CD4-positive, alpha-beta T cell treated with Interferon alpha-2 for 1 hour (primary cell): Measurements from ENCODE around the gene PRKAG2.
"Not testable (repeated sequence)": the region's sequence is repeated elsewhere in the genome, so short reads cannot be mapped to it uniquely, and the experiment has no call there.

Experiments used
- DNase-seq, 2 donors: peaks; one replicate each; pipeline ENCODE4 v3.0.0-alpha.2; 2020 to 2022

The PRKAG2 gene

DNA sequence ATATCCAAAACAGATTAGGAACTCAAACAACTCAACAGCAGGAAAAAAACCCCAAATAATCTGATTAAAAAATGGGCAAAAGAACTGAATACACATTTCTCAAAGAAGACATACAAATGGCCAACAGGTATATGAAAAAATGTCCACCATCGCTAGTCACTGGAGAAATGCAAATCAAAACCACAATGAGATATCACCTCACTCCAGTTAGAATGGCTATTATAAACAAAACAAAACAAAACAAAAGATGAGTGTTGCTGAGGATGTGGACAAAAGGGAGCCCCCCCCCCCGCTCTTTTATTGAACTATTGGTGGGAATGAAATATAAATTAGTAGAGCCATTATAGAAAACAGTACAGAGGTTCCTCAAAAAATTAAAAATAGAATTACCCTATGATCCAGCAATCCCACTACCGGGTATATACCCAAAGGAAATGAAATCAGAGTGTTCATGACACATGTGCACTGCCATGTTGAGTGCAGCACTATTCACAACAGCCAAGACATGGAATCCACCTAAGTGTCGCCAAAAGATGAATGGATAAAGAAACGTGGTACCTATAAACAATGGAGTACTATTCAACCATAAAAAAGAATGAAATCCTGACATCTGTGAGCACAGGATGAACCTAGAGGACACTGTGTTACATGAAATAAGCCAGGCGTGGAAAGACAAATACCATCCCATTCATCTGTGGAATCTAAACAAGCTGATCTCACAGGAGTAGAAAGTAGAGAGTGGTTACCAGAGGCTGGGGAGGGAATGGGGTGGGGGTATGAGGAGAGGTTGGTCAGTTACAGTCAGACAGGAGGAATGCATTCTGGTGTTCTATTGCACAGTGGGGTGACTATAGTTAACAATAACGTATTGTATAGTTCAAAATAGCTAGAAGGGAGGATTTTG is 279.1 kb downstream of the PRKAG2 start:
- DNase-seq = no peak

DNA sequence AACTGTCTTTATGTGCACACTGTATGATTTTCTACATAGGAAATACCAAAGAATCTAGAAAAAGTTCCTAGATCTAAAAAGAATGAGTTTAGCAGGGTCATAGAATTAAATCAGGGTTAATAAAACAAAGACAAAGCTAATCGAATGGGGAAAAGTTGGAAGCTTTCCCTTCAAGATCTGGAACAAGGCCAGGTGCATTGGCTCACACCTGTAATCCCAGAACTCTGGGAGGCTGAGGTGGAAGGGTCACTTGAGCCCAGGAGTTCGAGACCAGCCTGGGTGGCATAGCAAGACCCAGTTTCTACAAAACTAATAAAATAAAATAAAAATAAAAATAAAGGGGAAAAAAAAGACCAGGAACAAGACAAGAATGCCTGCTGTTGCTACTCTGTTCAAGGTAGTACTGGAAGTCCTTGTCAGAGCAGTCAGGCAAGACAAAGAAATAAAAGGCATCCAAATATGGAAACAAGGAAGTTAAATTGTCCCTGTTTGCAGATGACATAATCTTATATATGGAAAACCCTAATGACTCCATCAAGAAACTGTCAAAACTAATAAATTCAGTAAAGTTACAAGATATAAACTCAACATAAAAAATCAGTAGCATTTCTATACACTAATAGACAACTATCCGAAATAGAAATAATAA is 281.1 kb downstream of the PRKAG2 start:
- no peak for DNase-seq

GRCh38 chr7:151592868-151593486 is 283.9 kb downstream of the PRKAG2 start:
- DNase-seq = no peak

- DNase-seq = no peak
These were observed 284.6 kb downstream of the PRKAG2 start for GRCh38 chr7:151592330-151592729.

- no peak for DNase-seq
These were observed 285.0 kb downstream of the PRKAG2 start for GRCh38 chr7:151591866-151592265.

GRCh38 chr7:151590850-151591771 is 285.8 kb downstream of the PRKAG2 start:
- DNase-seq = no peak

DNA sequence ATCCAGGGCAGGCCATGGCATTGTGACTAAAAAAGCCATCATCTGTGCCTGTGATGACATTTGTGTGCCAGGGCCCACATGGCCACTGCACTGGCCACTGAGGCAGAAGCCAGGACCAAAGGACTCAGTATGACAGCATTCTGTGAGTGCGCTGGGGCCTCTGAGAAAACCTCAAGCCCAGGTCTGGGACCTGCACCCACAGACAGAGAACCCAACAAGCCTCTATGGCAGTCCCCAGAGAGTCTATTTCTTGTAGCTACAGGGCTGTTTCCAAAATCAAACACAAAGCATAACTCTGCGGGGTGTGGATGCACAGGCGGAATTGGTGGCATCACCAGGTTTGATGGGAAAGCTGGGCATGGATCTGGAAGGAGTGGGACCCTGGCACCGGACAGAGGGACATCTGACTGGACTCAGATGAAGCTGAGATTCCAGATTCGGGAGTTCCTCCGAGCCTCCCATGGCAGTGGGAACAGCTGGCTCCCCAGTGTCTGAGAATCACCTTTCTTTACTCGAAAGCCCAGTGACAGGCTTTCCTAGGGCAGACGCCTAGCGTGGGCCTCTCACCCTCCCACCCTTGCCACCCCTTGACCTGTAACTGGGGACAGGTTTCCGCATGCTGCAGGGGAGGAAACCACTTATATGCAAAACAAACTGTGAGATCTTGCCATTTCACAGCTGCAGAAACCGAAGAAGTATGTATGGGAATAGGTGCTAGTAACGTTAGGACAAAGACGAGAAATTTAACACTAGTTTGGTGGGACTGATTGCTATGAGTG is 286.7 kb downstream of the PRKAG2 start:
- DNase-seq = no peak

- no peak for DNase-seq
These were observed 287.9 kb downstream of the PRKAG2 start for GRCh38 chr7:151588982-151589381.

GRCh38 chr7:151586531-151587260 is 290.2 kb downstream of the PRKAG2 start:
- DNase-seq = no peak

DNA sequence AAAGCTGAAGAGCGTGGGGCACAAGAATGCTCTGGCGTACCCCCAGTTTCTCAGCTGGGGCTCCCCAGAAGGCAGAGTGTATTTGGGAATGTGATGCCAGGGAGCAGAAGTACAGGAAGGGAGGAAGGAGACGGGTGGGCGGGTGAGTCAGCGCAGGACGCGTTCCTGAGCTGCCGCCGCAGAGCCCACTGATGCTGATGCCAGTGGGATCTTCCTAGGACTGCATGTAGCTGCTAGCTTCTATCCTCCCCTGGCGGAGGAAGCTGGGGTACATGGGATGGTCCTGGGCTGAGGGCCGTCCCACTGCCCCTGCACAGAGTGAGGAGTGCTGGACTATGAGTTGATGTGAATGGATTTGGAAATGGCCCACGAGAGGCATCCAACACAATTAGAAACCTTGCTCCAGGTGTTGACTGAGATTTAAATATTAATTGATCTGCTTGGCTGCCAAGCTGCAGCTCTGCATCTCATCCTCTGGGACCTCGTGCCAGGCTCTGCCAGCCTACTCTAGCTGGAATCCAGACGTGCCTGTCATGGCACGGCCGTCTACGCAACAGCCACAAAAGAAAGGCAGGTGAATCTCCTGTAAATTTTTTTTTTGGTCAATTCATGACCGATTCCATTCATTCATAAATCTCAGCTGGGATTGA is 291.0 kb downstream of the PRKAG2 start:
- DNase-seq = no peak

GRCh38 chr7:151581741-151582140 is 295.2 kb downstream of the PRKAG2 start:
- no peak for DNase-seq

DNA sequence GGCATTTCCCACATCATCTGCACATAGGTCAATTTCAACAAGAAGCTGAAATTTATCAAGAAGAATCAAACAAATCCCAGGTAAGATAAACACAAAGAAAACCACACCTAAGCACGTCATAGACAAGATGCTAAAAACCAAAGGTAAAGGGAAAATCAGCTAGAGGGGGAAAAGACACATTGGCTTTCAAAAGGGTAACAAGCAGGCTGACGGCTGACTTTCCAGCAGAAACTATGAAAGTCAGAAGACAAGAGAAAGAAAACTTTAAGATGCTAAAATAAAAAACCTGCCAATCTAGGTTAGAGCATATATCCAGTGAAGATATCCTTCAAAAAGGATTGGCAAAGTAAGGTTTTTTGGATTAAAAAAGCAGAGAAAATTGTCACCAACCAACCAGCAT is 297.3 kb downstream of the PRKAG2 start:
- no peak for DNase-seq

DNA sequence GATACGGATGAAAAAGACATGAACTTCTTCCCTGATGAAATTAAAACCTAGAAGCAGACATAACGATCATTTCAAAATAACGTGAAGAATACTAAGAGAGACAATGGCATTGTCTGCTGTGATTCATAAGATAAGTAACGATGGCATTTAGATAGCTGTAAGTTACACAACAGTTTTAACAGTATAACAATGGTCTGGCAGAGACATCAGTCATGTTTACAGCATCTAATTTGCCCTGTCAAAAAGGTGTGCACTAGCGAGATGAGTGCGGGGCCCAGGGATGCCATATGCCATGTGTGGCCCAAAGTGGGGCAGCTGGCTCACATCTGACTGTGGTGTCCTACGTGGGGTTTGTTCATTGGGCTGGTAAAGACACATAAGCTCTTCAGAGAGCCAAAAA is 301.5 kb downstream of the PRKAG2 start:
- no peak for DNase-seq

DNA sequence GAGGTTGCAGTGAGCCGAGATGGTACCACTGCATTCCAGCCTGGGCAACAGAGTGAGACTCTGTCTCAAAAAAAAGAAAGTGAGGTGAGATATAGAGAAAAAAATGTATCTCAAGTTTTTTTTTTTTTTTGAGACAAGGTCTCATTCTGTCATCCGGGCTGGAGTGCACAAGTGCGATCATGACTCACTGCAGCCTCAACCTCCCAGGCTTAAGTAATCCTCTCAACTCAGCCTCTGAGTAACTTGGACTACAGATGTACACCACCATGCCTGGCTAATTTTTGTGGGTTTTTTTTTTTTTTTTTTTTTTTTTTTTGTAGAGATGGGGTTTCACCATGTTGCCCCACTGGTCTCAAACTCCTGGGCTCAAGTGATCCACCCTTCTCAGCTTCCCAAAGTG is 303.9 kb downstream of the PRKAG2 start:
- DNase-seq = not testable (repeated sequence)

- no peak for DNase-seq
These were observed 304.8 kb downstream of the PRKAG2 start for GRCh38 chr7:151572136-151572535.

GRCh38 chr7:151571471-151571870 is 305.4 kb downstream of the PRKAG2 start:
- DNase-seq = no peak

DNA sequence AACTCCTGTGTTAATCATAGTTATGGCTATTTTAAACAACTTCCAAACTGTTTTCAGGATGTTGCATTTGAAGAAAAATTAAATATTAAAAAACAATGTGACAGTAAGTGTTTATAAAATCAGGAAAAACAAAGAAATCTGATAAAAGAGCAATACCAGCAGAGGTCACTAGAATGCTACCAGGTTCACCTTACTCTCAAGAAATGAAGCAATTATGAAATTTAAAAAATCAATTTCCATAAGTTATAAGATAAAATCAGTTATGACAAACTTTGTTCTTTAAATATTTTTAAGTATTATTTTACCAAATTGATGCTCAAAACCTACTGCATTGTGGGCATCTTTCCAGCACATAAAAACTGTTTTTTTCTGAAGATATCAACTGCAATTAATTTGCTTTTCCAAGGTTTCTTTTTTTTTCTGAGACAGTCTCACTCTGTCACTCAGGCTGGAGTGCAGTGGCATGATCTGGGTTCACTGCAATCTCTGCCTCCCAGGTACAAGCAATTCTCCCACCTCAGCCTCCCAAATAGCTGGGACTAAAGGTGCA is 306.5 kb downstream of the PRKAG2 start:
- DNase-seq = peak in 1 of 2 donors; percentile 13

- no peak for DNase-seq
These were observed 307.7 kb downstream of the PRKAG2 start for GRCh38 chr7:151568956-151569940.

DNA sequence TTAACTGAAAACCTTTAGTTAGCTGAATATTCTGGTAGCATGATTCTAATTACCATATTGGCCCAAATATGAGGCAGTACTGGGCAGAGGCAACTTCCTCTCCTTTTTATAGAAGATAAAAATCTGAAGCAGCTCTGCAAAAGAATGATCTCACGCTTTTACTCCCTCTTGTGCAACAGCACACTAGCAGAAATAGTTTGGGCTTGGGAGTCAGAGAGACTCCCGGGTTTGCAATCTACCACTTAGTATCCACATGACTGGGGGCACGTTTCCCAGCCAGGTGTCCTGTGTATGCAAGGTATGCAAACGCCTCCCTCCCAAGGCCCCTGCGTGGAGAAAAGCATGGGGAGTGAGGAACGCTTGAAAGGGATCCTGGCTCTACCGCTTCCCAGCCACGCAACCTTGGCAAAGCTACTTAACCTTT is 310.0 kb downstream of the PRKAG2 start:
- no peak for DNase-seq
